Measurements from ENCODE around the gene SORCS1. TPM values are rescaled to one million over a fixed set of nuclear protein-coding genes. Genes with fewer than 3 reads are reported as not detected.

The SORCS1 gene
- polyA plus RNA-seq, 1 donor (not counting 4 experiments of a cell fraction or from before 2014, with no cell fraction given) = not detected

- no peak overlapping the region for H2AFZ ChIP-seq (ENCODE audit: control insufficient read depth, low read length)
- no peak for DNase-seq (ENCODE audit: low read depth, low spot score)
- H3K4me3 ChIP-seq (ENCODE audit: control insufficient read depth in 2 of 3, extremely low read depth in 1 of 3, insufficient read depth in 2 of 3, low read depth in 1 of 3, low read length in 3 of 3) = no peak overlapping the region
- H3K9ac ChIP-seq (ENCODE audit: control insufficient read depth, extremely low read depth, insufficient read depth, low read length) = no peak overlapping the region
- no peaks in the 10 kb centered on the region for H4K20me1 ChIP-seq (ENCODE audit: control insufficient read depth, extremely low read depth, insufficient read depth, low read length)
- H3K36me3 ChIP-seq (ENCODE audit: control insufficient read depth in 2 of 2, extremely low read depth in 1 of 2, insufficient read depth in 2 of 2, low read length in 2 of 2) = no peaks in the 10 kb centered on the region
- H3K9me1 ChIP-seq (ENCODE audit: control insufficient read depth, extremely low read depth, insufficient read depth, low read length) = no peaks in the 10 kb centered on the region
- H3K4me2 ChIP-seq (ENCODE audit: control insufficient read depth, extremely low read depth, insufficient read depth, low read depth, low read length) = no peak overlapping the region
- no peaks in the 10 kb centered on the region for H3K4me1 ChIP-seq (ENCODE audit: control insufficient read depth, extremely low read depth, insufficient read depth, low read length)
- dilution Hi-C loops (cut with MboI; ENCODE audit: extremely low pct_ligation_motif_present, low sequenced_read_pairs) = no loop called here
- TF ChIP-seq, protein P1, sequence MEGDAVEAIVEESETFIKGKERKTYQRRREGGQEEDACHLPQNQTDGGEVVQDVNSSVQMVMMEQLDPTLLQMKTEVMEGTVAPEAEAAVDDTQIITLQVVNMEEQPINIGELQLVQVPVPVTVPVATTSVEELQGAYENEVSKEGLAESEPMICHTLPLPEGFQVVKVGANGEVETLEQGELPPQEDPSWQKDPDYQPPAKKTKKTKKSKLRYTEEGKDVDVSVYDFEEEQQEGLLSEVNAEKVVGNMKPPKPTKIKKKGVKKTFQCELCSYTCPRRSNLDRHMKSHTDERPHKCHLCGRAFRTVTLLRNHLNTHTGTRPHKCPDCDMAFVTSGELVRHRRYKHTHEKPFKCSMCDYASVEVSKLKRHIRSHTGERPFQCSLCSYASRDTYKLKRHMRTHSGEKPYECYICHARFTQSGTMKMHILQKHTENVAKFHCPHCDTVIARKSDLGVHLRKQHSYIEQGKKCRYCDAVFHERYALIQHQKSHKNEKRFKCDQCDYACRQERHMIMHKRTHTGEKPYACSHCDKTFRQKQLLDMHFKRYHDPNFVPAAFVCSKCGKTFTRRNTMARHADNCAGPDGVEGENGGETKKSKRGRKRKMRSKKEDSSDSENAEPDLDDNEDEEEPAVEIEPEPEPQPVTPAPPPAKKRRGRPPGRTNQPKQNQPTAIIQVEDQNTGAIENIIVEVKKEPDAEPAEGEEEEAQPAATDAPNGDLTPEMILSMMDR (optimal IDR thresholded peaks at IDR 0.05 in 1 of 3, IDR thresholded peaks at IDR 0.05 in 1 of 3, conservative IDR thresholded peaks at IDR 0.05 in 1 of 3; ENCODE audit: extremely low read depth in 1 of 3, insufficient read depth in 2 of 3, low read length in 3 of 3) = no peak
- TF ChIP-seq EZH2 (IDR thresholded peaks at IDR 0.05; ENCODE audit: low read length) = no peak
- H3K27ac ChIP-seq (ENCODE audit: control insufficient read depth, insufficient read depth, low read length) = no peak overlapping the region
- no peaks in the 10 kb centered on the region for H3K79me2 ChIP-seq (ENCODE audit: control insufficient read depth, insufficient read depth, low read length)
- FAIRE-seq = no peak
- no peaks in the 10 kb centered on the region for H3K27me3 ChIP-seq (ENCODE audit: control insufficient read depth, extremely low read depth, insufficient read depth, low read length)
- no peaks in the 10 kb centered on the region for H3K9me3 ChIP-seq (ENCODE audit: control insufficient read depth, low read depth, low read length)
Observed at GRCh38 chr10:106661133-106661766, 503.3 kb downstream of the SORCS1 start.

- Histone ChIP-seq H3K79me2 (ENCODE audit: control insufficient read depth, insufficient read depth, low read length) (no peaks in the 10 kb centered on the region), H3K27ac (ENCODE audit: control insufficient read depth, insufficient read depth, low read length) (no peak overlapping the region), H2AFZ (ENCODE audit: control insufficient read depth, low read length) (no peak overlapping the region), H3K4me1 (ENCODE audit: control insufficient read depth, extremely low read depth, insufficient read depth, low read length) (no peaks in the 10 kb centered on the region), H4K20me1 (ENCODE audit: control insufficient read depth, extremely low read depth, insufficient read depth, low read length) (no peaks in the 10 kb centered on the region), H3K4me2 (ENCODE audit: control insufficient read depth, extremely low read depth, insufficient read depth, low read depth, low read length) (no peak overlapping the region), H3K27me3 (ENCODE audit: control insufficient read depth, extremely low read depth, insufficient read depth, low read length) (no peaks in the 10 kb centered on the region), H3K36me3 (ENCODE audit: control insufficient read depth in 2 of 2, extremely low read depth in 1 of 2, insufficient read depth in 2 of 2, low read length in 2 of 2) (no peaks in the 10 kb centered on the region), H3K9me3 (ENCODE audit: control insufficient read depth, low read depth, low read length) (no peaks in the 10 kb centered on the region), H3K9me1 (ENCODE audit: control insufficient read depth, extremely low read depth, insufficient read depth, low read length) (no peaks in the 10 kb centered on the region), H3K9ac (ENCODE audit: control insufficient read depth, extremely low read depth, insufficient read depth, low read length) (no peak overlapping the region), H3K4me3 (ENCODE audit: control insufficient read depth in 2 of 3, extremely low read depth in 1 of 3, insufficient read depth in 2 of 3, low read depth in 1 of 3, low read length in 3 of 3) (no peak overlapping the region)
- no peak for TF ChIP-seq EZH2 (IDR thresholded peaks at IDR 0.05; ENCODE audit: low read length)
- TF ChIP-seq, protein P1 (optimal IDR thresholded peaks at IDR 0.05 in 1 of 3, IDR thresholded peaks at IDR 0.05 in 1 of 3, conservative IDR thresholded peaks at IDR 0.05 in 1 of 3; ENCODE audit: extremely low read depth in 1 of 3, insufficient read depth in 2 of 3, low read length in 3 of 3) = no peak
- no peak for DNase-seq (ENCODE audit: low read depth, low spot score)
- dilution Hi-C loops (cut with MboI; ENCODE audit: extremely low pct_ligation_motif_present, low sequenced_read_pairs) = no loop called here
- FAIRE-seq = no peak
Observed at GRCh38 chr10:106660550-106660949, 504.0 kb downstream of the SORCS1 start.

Data from keratinocyte (primary cell).